IPS DF 4.7 (cell line): ENCODE results near the gene ARRDC1.
"Not testable (repeated sequence)": the region's sequence is repeated elsewhere in the genome, so short reads cannot be mapped to it uniquely, and the experiment has no call there.

ENCODE experiments used
- DNase-seq: peaks from one replicate; pipeline ENCODE4 v3.0.0-alpha.2; 2013; ENCODE audit warnings: low spot score; ENCODE audit errors: extremely low read depth

Gene ARRDC1

GRCh38 chr9:137605121-137606004 is at the start of gene ARRDC1:
Gene ARRDC1, plus strand, starts transcription at chr9:137605686. Its CDS starts 32 bp downstream, at chr9:137605718.
- DNase-seq, result peak; percentile 58

- no peak for DNase-seq
Measured at GRCh38 chr9:137556069-137556838, 49.2 kb upstream of the ARRDC1 start.

- DNase-seq, result no peak
Measured at GRCh38 chr9:137558127-137558526, 47.4 kb upstream of the ARRDC1 start.

- DNase-seq, result no peak
Measured at GRCh38 chr9:137564134-137564533, 41.4 kb upstream of the ARRDC1 start.

- no peak for DNase-seq
Measured at GRCh38 chr9:137564817-137565411, 40.6 kb upstream of the ARRDC1 start.

GRCh38 chr9:137568445-137568844 is 37.0 kb upstream of the ARRDC1 start:
- not testable (repeated sequence) for DNase-seq

GRCh38 chr9:137569609-137570203 is 35.8 kb upstream of the ARRDC1 start:
- DNase-seq, result no peak

- DNase-seq, result no peak
Measured at GRCh38 chr9:137570566-137570965, 34.9 kb upstream of the ARRDC1 start.

- DNase-seq, result no peak
Measured at GRCh38 chr9:137574192-137574591, 31.3 kb upstream of the ARRDC1 start.

GRCh38 chr9:137575364-137575715 is 30.1 kb upstream of the ARRDC1 start:
- no peak for DNase-seq

GRCh38 chr9:137575716-137576411 is 29.6 kb upstream of the ARRDC1 start:
- no peak for DNase-seq

- peak; percentile 69 for DNase-seq
Measured at GRCh38 chr9:137578518-137579258, 26.8 kb upstream of the ARRDC1 start, which contains the start of gene DPH7. Gene DPH7, minus strand, starts transcription at chr9:137578925. Its CDS starts 148 bp downstream, at chr9:137578777.

- DNase-seq, result no peak
Measured at GRCh38 chr9:137579259-137579604, 26.3 kb upstream of the ARRDC1 start.

GRCh38 chr9:137580209-137580953 is 25.1 kb upstream of the ARRDC1 start:
- DNase-seq, result no peak

GRCh38 chr9:137580954-137581322 is 24.5 kb upstream of the ARRDC1 start:
- no peak for DNase-seq

GRCh38 chr9:137581361-137582285 is 23.9 kb upstream of the ARRDC1 start:
- no peak for DNase-seq

- no peak for DNase-seq
Measured at GRCh38 chr9:137582286-137582860, 23.1 kb upstream of the ARRDC1 start.

- no peak for DNase-seq
Measured at GRCh38 chr9:137583347-137583746, 22.1 kb upstream of the ARRDC1 start.
